GM18909 (cell line): ENCODE results near the gene PXK.
"Not testable (repeated sequence)": the region's sequence is repeated elsewhere in the genome, so short reads cannot be mapped to it uniquely, and the experiment has no call there.

Experiments used
- ATAC-seq: cut with Tn5 transposase; IDR thresholded peaks from one replicate; pipeline ENCODE4 v1.9.1; 2021; ENCODE audit warnings: mild to moderate bottlenecking; ENCODE audit not compliant: unreplicated experiment, poor library complexity

PXK gene

DNA sequence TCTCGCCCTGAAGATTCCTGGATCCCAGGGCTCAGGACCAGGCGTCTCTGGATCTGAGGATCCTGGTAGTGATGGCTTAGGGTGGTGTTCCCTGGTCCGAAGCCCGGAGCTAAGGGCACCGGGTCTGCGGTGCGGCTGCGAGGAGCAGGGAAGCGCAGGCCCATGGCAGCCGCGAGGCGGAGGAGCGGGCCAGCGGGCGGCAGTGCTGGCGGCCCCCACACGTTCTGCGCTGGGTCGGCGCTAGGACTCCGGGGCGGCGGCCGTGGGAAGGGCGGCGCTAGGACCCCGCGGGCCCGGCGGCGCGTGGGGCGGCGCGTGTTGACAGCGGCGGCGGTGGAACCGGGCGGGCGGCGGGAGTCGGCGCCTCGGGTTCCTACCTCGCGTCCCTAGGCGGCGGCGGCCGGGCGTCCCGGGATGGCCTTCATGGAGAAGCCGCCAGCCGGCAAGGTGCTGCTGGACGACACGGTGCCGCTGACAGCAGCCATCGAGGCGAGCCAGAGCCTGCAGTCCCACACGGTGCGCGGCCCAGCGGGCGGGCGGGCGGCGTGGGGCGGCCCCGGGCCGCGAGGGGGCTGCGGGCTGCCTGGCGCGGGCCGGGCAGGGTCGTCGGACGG lies at the start of gene PXK:
Gene PXK (plus strand): TSS at position 318 of the 614 bp plus-strand sequence. CDS start 97 bp downstream, at position 415.
- ATAC-seq, result peak; percentile 89

DNA sequence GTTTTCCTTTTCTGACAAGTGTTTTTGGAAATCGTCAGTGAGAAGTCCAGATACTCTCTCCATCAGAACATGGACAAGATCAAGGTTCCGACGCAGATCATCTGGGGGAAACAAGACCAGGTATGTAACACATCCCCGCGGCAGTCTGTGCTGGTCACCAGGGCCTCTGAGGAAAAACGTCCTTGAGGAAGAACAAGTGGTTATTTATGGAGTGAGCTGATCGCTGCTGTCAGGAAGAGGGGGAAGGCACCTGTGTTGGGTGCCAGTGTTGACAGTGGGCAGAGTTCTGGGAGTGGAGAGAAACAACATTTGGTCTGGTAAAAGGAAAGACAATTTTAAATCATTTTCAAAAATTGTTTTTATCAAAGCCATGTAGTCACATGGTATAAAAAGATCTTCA lies 47.4 kb upstream of the PXK start:
- ATAC-seq, result no peak

DNA sequence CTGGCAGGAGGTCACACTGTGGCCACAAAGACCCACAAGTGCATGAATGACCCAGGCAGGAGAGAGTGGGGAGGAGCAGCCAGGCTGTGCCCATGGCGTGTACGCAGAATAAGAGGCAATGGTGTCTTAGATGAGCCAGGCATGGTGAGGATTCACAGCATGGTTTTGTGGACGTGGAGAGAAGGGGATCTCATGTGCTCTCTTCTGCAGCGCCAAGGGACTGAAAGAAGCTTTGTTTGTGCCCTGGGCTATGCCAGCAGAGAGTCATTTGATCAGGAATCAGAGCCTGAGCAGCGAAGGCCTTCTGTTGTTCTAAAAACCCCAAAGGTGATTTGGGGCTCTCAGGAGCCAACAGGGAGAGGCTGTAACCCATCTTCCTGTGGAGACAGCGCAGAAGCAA lies 45.3 kb upstream of the PXK start:
- no peak for ATAC-seq

DNA sequence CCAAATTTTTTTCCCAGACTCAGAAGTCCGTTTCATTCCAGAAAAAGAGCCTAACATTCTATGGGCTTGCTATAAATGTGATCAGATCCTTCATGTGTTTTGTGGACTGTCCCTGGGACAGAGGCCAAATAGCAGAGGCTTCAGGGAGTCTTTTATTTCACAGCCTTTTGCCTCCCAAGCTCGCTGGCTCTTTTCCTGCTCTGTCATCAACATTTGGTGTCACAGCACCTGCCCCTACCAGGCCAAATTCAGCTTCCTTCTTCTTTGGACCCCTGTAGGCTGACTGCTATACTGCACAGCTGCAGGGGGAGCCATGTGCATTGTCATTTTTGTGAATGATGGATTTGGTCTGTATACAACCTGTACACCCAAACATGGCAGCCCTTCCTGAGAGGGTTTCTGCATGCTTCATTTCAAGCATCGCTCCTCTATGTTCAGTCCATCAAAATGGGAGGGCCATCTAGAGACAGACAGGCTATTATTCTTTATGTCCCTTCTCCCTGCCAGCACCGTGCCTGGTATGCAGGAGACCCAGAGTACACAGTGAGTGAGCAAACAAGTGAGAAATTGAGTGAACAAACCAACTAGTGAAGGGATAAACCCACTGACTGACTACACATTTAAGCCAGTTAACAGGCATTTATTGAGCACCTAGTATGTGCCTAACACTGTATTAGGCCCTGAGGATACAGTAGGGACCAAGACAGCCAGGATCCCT lies 44.5 kb upstream of the PXK start:
- no peak for ATAC-seq

DNA sequence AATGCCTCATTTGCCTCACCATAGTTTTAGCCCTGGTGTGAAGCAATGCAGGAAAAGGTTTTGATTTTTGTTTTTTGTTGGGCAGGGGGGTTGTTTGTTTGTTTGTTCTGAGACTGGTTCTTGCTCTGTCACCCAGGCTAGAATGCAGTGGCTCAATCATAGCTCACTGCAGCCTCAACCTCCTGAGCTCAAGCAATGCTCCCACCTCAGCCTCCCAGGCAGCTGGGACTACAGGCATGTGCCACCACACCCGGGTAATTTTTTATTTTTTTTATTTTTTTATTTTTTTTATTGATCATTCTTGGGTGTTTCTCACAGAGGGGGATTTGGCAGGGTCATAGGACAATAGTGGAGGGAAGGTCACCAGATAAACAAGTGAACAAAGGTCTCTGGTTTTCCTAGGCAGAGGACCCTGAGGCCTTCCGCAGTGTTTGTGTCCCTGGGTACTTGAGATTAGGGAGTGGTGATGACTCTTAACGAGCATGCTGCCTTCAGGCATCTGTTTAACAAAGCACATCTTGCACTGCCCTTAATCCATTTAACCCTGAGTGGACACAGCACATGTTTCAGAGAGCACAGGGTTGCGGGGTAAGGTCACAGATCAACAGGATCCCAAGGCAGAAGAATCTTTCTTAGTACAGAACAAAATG lies 43.6 kb upstream of the PXK start:
- ATAC-seq, result not testable (repeated sequence)

DNA sequence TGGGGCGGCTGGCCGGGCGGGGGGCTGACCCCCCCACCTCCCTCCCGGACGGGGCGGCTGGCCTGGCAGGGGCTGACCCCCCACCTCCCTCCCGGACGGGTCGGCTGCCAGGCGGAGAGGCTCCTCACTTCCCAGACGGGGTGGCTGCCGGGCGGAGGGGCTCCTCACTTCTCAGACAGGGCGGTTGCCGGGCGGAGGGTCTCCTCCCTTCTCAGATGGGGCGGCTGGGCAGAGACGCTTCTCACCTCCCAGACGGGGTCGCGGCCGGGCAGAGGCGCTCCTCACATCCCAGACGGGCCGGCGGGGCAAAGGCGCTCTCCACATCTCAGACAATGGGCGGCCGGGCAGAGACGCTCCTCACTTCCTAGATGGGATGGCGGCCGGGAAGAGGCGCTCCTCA lies 42.2 kb upstream of the PXK start:
- ATAC-seq, result not testable (repeated sequence)

DNA sequence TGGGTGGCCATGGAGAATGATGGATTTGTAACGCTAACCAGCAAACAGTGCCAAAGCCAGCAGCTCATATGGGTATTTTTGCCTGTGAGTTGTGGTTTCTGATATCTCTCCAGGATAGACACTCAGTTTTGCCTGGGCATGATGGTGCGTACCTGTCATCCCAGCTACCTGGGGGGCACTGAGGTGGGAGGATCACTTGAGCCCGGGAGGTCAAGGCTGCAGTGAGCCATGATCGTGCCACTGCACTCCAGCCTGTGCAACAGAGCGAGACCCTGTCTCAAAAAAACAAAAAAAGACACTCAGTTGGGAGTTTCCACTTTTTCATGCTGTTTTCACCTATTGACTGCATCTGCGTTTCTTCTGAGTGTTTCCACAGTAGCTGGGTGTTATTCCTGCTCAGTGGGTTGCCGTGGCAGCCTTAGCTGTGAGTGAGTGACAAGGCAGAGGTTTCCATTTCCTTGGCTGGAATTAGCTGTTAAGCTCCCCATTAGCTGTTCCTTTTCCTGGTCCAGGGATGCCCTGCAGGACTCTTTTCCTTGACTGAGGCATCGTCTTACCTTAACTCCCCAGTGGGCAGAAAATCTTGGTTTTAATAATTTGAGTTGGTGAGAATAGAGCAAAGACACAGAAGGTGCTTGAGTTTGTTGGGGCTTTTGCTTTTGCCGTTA lies 40.9 kb upstream of the PXK start:
- no peak for ATAC-seq

DNA sequence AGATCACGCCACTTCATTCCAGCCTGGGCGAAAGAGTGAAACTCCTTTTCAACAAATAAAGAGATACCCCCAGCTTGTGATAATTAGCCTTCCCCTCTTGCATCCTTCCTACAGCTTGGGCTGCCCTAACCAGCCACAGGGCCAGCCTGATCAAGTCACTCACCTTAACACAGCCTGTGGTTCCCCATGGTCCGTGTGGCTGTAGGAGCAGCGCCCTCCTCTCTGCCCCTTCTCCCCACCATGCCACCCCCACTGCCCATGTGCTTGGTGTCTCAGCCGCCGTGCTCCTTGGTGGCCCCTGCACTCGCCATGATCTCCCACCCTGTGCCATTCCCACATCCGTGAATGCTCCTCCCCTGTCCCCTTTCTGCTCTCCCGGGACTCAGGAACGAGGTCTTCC lies 39.8 kb upstream of the PXK start:
- no peak for ATAC-seq

DNA sequence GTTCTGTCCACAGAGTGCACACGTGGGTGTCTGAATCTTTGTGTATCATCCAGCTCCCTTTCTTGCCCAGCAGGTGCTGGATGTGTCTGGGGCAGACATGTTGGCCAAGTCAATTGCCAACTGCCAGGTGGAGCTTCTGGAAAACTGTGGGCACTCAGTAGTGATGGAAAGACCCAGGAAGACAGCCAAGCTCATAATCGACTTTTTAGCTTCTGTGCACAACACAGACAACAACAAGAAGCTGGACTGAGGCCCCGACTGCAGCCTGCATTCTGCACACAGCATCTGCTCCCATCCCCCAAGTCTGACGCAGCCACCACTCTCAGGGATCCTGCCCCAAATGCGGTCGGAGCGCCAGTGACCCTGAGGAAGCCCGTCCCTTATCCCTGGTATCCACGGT lies 39.2 kb upstream of the PXK start:
- ATAC-seq, result no peak

DNA sequence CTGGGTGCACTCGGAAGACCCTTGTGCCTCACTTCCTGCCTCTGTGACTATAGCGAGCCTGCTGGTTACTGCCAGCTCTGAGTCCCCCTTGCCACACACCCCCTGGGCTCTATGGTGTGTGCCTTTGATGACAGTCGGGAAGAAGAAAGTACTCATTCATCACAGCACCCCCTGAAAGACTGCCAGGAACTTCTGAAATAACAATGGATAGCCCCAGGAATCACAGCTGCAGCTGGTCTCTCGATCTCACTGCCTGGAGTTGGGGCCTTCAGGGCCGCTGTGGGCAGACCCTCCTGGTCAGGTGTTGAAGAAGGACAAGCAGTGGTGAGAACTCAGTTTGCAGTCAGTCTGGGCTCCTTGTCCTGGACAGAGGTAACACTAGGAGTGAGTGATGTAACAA lies 36.4 kb upstream of the PXK start:
- no peak for ATAC-seq

DNA sequence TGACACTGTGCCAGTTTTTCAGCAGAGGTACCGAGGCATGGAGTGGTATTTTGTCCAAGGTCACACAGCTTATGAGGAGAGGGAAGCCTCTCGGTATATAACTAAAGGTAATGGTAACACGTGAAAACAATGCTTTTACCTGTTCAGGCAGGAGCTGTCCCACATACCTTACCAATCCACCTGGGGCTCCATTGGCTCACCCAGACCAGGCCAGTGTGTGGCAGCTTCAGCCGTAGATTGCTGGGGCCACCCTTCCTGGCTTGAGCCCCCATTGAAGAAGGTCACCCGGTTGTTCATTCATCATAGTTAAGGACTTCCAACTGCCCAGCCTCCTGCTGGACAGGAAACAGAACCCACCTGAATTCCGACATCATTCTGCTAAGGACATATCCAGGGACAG lies 35.8 kb upstream of the PXK start:
- ATAC-seq, result no peak

DNA sequence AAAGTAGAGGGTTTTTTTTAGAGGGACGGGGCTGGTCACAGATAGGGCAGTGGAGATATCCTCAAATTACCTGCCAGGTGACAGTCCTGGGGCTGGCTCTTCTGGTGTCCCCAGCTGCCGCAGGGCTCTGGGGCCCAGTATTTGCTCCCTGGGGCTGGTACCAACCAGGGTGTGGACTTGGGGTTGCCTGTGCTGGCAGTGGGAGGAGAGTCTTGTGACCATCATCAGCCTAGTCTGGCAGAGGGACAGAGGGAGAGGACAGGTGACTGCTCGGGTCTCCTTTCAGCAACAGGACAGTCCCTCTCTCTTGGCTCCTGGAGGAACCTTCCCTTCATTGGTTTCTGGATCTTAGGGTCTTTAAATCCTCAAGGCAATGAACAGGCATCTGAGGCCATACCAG lies 34.5 kb upstream of the PXK start:
- no peak for ATAC-seq

DNA sequence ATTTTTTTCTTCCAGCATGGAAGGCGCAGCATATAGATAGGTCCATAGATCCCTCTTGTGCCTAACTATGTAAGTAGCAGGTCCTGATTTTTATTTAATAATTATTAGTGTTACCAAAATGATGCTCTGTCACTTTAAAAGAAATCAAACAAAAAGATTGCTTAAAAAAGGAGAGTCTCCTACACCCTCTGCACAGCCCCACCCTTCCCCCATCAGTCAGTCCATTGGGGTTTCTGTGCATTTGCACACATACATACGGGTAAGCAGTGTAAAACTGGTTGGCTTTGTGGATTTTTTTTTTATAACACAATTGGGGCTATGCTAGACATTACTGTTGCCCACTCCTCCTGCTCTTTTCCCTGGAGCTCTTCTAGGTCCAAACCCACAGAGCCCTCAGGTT lies 33.6 kb upstream of the PXK start:
- ATAC-seq, result no peak

DNA sequence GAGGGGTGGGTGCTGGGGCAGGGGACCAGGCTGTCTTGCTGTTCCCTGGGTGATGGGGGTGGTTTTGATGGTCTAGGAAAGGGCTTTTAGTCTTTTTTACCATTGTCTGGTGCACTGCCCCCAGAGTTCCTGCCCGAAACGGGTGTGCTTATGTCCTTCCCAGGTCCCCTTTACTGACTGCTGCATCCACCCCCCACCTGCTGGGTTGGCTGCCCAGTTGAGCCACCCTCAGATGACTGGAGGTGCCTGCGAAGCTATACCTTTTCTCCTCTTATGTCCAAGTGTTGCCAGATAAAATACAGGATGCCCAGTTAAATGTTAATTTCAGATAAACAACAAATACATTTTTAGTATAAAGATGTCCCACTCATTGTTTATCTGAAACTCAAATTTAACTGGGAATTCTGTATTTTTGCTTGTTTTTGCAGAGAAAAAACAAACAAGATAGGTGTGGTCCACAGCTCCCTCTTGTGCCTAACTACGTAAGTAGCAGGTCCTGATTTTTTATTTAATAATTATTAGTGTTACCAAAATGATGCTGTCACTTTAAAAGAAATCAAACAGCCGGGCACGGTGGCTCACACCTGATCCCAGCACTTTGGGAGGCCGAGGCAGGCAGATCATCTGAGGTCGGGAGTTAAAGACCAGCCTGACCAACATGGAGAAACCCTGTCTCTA lies 32.7 kb upstream of the PXK start:
- no peak for ATAC-seq

DNA sequence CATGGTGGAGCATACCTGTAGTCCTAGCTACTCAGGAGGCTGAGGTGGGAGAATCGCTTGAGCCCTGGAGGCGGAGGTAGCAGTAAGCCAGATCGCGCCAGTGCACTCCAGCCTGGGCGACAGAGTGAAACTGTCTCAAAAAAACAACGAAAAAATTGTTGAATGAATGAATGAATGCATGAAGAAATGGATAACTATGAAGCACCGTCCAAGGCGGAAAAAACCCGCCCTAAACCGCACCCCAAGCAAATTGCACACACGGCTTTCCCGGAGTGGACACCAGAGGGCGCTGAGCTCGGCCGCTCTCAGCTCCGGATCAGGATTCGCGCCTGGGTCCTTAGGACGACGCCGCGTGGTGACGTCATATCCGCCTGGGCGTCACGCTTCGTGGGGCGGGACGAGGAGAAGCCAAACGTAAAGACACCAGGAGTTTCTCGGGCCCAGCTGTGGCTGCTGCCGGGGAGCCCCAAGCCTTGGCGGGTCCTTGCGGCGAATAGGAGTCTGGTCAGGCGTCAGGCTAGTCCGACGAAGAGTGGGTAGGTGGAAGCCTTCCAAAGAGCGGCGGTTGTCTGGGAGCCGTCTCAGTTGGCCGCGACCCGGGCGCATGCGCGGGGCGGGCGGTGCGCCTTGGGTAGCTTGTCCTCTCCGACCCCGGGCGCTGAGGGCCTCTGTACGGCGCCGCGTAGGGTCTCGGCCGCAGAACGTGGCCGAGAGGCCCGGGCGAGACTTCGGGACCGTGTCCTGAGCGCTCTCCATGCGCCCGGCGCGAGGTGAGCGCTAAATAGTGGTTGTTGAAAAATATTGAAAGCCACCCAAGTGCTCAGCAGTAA lies 26.6 kb upstream of the PXK start, which contains the start of the genes HTD2 and RPP14:
Gene HTD2 (plus strand): TSS at position 639 of the 830 bp plus-strand sequence. CDS start 11,094 bp downstream, outside the sequence.
Gene RPP14 (plus strand): TSS at position 364 of the 830 bp plus-strand sequence. CDS start 4,085 bp downstream, outside the sequence.
- ATAC-seq, result peak; percentile 89

DNA sequence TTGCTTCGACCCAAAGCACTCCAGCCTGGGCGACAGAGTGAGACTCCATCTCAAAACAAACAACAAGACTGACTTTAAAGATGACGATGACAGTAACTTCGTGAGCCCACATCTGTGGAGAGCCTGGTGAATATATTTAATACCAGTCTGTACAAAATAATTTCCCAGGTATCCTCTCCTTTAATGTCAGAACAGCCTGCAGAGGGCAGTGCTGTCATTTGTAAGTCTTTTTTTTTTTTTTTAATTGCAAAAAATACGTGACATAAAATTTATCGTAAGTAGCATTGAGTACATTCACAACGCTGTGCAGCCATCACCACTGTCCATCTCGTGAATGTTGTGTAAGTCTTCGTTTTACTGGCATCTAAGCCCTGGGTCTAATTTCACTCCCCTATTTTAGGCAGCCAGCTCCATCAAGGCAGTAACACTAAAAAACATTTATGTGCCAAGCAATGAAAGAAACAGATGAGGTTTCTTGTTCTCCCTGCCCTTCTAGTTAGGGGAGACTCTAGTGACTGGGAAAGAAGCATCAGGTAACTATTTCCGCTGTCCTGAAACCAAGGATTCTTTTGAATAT lies 25.0 kb upstream of the PXK start:
- no peak for ATAC-seq

DNA sequence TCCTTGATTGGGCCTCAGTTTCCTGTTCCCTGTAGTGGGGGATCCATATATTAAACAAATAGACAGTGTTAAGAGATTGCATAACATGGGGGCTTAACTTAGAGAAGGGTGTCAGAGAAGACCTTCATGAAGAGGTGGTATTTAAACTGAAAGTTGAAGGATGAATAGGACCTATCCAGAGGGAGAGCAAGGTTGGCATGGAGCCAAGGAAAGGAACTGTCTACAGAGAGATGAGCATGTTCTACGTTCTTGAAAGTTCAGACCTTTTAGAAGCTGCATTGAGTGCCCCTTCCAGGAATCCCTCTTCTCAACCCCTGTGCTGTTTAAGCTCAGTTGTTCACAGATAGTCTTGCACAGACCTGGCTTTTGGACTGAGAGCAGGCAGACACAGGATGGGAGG lies 24.0 kb upstream of the PXK start:
- ATAC-seq, result no peak

DNA sequence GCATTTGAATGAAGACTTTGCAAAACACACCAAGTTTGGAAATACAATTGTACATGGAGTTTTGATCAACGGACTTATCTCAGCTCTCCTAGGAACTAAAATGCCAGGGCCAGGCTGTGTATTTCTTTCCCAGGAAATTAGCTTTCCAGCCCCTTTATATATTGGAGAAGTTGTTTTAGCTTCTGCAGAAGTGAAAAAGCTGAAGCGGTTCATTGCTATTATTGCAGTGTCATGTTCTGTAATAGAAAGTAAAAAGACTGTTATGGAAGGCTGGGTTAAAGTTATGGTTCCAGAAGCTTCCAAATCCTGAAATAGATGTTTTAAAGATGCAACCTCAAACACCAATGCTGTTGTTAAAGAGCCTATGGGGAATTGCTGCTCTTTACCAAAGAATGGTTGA lies 14.9 kb upstream of the PXK start:
- no peak for ATAC-seq

DNA sequence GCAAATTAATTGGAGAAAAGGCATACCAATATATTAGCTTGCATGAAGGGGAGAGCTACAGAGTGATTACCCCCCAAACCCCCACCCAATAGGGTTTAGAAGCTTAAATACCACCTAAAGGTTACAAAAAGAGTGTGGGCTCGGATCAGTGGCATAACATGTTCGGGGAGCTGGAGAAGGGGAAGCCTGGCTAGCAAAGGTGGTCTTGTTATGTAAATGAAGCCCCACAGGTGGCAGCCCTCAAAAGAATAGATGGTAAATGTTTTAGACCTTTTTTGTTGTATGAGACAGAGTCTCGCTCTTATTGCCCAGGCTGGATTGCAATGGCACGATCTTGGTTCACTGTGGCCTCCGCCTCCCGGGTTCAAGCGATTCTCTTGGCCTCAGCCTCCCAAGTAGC lies 10.9 kb upstream of the PXK start:
- no peak for ATAC-seq
